HG03469 (cell line): ENCODE data around the gene SDC3.

Source experiments
- ATAC-seq: cut with Tn5 transposase; IDR thresholded peaks from one replicate; pipeline ENCODE4 v1.9.1; 2021; ENCODE audit warnings: mild to moderate bottlenecking, moderate library complexity, moderate number of reproducible peaks; ENCODE audit not compliant: unreplicated experiment

Gene SDC3

DNA sequence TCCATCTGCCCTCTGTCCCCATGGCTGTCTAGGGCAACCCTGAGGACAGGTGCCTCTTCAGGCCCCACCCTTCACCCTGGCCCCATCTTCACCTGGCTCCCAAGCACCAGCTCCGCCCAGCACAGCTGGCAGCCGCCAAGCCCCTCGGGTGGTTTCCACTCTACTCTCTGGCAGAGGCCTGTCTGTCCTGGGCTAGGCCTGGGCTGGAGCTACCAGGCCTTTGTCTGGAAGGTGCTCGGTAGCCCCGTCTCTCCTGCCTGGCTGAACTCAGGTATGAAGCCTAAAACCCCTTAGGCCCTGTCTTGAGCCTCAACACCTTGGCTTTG, 17.4 kb downstream of the SDC3 start:
- ATAC-seq, result no peak

DNA sequence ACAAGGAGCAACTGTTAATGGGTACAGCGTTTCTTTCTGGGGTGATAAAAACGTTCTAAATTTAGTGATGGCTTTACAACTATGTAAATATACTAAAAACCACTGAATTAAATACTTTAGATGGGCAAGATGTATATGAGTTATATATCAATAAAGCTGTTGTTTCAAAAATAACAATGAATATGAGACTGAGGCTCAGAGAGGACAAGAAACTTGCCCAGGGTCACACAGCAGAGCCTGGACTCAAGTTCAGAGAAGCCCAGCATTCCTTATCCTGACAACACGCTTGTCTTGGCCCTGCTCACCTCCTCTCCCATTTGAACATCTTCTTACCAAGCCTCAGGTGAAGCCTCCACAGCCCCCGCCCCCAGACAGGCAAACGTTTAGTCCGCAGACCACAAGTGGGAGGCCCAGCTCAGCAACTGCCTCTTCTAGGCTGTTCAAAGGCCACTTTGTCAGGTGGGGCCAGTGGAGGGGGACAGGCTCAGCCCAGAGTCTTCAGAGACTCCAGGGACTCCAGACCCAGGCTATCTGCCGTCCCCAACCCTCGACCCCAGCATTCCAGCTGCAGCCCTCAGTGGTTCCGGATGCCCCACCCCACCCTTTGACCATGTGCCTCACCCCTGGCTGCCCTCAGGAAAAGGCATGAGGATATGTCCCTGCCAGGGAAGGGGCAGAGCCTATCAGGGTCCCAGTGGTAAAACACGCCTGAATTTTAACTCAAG, 17.9 kb downstream of the SDC3 start:
- ATAC-seq, result no peak

DNA sequence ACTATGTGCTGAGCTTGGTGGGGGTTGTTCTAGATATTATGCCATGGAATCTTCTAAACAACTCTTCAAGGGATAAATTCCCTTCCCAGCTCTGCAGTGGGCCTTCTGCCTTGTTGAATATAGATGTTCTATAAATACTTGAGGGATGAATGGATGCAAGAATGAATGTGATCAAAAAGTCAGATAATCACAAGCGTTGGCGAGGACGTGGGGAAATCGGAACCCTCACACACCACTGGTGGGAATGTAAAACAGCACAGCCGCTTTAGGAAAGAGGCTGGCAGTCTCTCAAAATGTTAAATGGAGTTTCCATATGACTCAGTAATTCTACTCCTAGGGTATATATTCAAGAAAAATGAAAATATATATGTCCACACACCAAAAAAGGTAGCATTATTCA, 19.0 kb downstream of the SDC3 start:
- ATAC-seq, result no peak

DNA sequence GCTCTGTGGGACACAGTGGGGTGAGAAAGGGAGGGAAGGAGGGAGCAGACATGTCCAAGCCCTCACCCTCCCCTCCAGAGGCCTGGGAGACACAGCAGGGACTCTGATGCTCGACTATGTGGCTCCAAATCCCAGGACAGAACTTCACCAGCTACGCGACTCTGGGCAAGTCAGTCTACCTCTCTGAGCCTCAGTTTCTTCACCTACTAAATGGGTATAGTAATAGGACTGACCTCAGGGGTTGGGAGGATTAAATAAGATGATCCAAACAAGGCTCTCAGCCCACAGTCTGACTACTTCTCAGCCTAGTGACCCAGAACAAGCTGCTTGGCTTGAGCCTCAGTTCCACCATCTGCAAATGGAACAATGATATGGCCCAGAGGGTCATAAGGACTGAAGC, 19.6 kb downstream of the SDC3 start:
- no peak for ATAC-seq

DNA sequence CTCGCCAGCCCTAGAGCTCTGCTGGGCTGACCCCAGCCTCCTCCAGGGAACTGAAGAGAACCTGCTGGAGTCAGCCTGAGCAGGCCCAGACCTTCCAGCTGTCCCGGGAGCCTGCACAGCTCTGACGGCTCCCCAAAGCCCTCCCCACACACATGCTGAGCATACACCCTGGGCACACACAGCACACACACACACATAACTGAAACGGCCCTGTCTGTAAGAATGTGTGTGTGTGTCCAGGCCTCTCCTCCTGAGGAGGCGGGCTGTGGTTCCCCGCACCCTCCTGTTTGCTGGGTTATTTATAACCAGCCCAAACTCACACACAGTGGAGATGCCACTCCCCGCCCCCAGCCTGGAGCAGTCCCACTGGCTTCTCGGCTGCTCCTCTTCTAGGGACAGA, 20.2 kb downstream of the SDC3 start:
- no peak for ATAC-seq

DNA sequence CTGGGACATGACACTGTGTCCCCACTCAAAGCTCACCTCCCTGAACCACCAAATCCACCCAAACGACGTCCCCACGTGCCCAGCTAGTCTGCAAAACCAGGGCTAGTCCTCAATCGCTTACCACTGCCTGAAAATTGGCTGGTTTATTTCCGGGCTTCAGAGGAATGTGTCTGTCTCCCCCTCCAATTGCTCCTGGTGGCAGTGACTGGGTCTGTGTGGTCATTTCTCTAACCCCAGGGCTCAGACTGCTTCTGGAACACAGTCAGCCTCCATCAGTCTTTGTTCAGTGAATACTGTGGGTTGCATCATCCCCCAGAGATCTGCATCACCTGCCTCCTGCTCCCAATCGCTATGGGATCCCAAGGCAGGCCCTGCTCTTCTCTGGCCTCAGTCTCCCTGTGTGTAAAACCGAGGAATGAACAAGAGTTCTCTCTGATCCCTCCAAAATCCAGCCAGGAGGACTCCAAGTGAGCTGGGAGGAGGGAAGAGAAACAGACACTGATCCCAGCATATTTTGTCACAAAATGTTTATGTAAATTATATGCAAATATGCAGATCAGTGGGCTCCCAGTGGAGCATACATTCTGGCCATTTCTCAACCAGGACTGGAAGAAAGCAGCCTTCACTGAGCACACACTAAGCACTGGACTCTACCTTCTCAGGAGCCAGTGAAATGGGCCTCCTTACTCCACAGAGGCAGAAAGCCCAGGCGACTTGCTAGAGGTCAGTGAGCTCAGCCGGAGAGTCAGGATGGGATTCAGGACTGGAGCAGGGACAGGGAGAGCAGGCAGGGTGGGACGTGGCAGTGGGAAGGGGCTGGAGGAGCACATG, 20.9 kb downstream of the SDC3 start:
- ATAC-seq, result no peak

DNA sequence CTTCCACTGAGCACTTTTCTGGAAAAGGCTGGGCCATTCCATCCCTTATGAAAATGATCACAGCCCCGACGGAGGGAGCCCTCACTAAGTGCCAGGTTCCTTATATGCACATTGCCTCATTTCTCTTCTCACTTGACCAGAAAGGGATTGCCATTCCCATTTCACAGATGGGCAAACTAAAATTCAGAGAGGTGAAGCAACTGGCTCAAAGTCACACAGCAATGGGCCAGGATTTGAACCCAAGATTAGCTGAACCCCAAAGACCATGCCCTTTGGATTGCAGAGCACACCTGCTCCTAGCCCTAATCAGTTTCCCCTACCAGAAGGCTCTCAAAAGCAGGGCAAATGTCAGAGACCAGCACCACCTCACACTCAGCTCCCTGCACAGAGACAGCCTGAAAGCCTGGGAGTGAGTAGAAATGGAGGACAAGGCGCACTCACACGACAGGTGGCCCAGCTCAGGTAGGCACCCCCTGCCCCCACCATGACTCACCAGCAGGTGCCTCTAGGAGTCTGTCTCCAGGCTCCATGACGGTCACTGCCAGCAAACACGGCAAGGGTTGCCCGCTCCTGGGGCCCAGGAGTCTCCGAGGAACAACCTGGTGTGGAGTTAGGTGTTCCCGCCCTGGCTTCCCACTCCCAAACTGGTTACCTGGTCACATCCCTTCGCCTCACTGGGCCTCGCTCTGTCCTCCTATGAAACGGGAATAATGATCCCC, 21.7 kb downstream of the SDC3 start:
- no peak for ATAC-seq

DNA sequence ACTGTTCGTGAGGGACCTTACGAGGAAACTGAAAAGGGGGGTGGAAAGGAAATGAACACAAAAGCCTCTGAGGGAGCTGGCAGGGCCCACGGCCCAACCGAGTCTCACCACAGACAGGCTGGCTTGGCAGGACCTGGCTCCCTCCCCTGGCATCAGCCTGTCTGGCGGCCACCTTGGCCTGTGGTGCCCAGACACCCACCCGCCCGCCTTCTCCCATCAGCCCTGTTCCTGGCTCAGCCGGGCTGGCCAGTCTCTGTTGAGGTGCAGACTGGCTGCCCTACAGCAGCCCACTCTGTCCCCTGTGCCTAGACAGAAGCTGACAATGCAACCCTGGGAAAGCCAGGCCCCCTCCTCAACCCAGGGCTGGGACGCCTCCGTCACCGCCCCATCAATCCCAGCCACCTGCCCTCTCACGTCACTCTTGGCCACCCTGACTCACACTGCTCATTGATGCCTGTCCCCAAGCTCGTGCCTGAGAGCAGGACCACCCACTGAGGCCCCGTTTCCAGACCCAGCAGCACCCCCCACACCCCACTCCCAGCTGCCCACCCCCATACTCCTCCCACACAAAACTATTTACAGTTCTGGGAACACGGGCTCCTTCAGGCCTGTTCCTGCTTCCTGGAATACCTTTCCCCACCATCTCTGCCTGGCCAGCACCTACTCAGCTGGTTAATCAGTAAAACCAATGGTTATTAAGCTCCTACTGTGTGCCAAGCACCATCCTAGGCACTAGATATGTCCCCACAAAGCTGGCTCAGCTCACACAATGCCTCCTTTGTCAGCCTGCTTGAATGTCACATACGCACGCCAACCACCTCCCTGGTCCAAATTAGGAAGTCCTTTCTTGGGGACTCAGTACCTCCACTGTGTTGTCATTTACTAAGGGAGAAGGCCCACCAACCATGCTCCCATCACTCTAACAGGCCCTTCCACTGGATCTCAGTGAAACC, 22.7 kb downstream of the SDC3 start:
- ATAC-seq, result no peak

DNA sequence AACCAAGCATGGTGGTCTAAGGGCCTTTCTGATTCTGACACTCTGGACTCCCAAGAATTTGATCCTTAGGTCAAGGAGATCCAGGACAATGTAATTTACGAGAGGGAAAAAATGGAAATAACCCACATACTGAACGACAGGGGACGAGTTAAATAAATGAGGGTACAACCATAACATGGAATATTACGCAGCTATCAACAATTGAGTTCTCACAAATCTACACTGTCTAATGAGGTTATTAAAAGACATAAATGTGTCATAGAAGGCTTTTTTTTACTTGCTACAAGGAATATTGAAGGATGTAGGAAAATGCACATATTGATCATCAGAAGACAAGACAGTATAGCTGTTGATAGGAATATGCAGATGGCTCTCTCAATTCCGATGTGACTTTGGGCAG, 23.8 kb downstream of the SDC3 start:
- no peak for ATAC-seq

DNA sequence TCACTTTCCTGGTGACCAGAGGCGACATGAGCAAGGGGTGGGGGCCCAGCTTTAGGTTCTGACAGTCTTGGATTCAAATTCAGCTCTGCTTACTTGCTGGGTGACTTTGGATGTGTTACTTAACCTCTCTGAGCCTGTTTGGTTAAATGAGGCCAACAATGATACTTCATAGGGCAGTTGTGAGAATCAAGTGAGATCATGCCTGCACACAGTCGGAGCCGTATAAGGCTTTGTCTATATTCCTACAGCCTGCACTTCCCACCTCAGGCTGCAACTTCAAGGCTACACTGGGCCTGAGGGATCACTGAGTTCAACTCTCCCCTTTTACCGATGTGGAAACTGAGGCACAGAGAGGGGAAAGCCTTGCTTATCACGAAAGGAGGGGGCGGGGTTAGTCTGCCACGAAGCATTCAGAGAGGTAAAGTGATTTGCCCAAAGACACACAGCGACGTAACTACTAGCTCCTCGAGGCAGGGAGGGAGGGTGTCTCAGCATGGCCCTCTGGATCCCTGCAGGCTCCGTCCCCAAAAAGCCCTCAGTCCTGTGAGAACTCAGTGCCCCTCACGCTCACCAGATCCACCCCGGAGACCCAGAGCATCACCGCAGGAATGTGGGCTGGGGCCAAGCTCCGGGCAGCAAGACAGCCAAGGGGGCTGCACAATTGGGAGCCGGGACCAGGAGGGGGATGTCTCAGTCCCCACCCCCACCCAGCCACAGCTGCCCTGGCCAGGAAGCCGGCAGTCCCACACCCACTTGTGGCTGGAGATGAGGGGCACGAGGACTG, 25.0 kb downstream of the SDC3 start:
- no peak for ATAC-seq

DNA sequence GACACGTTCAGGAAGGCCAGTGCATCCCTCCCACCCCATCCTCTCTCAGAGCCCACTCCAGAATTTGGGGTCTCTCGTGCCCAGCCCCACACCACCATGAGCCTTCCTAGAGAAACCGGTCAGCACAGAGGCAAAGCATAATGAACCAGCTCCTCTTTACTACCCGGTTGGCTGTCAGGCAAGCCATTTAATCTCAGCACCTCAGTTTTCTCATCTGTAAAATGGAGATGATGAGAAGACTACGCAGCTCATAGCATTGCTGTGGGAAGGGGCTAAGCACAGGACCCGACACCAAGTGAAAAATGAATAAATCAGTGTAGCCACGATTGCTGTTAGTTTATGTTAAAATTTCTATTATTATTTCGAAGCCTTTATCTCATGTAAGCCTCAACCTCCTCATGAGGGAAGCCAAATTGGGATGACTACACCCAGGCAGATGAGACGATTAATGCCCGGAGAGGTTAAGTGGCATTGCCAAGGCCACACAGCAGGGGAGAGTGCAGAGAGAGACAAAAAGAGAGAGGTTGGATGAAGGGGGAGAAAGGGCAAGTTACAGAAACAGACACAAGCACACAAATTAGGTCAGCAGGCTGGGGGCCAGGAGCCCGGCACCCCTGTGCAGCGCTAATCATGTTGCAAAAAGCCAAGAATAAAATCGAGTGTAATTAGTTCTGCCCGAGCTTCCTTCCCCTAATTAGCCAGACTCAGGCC, 25.7 kb downstream of the SDC3 start:
- ATAC-seq, result no peak

DNA sequence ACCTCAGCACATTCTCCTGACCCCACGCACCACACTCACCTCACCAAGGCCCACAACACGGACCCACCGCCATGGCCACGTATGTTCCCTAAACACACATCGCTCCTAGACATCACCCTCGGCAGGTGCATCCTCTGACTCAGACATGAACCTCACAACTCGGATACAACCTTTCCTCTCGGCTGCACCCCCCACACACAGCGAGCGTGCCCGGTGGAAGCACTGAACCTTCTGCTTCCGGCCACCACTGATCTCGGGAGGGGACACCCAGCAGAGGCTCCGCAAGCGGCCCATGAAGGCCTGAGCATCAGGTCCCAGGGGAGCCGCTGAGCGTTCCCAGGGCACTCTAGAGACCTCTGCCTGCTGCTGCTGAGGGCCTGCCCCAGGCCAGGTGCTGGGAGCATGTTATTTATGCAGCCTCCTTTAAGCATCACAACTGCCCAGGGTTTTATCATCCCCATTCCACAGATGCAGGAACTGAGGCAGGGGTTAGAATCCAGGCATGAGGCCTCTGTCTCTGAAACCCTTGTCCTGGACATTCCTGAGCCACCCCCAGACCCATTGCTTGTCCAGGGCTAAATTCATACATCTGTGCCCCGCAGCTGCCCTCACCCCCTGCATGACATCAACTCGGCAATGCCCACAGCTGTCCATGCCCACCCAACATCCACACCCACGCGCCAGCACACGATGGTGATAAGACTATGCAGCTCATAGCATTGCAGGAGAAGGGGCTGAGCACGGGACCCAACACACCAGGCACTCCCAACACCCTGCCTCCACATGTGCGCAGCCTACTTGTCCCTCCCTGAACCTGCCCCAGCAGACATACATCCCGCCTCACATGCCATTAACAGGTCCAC, 27.0 kb downstream of the SDC3 start:
- peak; percentile 62 for ATAC-seq

DNA sequence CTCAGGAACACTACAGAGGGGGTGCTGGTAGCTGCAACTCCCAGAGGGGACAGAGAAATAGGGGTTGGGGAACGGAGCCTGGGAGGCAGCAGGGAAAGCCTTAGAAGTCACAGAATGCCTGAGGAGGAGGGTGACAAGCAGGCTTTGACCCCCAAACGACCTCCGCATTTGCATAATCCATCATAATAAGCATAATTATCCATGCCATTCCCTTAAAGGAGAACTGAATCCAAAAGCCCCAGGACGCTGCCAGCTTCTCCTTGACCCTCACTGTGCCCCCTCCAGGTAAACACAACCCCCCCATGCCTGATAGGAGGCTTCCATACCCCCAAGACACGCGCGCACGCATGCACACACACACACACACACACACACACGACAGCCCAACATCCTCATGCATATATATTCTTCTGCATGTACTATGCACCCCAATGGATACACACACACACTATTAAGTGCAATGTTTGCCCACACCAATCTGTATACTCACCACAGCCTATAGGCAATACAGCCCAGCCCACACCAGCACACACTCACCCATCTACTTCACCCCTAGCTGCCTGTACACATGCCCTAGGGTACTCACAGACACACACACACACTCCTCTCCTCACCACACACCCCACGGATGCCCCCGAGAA, 27.8 kb downstream of the SDC3 start:
- ATAC-seq, result no peak

DNA sequence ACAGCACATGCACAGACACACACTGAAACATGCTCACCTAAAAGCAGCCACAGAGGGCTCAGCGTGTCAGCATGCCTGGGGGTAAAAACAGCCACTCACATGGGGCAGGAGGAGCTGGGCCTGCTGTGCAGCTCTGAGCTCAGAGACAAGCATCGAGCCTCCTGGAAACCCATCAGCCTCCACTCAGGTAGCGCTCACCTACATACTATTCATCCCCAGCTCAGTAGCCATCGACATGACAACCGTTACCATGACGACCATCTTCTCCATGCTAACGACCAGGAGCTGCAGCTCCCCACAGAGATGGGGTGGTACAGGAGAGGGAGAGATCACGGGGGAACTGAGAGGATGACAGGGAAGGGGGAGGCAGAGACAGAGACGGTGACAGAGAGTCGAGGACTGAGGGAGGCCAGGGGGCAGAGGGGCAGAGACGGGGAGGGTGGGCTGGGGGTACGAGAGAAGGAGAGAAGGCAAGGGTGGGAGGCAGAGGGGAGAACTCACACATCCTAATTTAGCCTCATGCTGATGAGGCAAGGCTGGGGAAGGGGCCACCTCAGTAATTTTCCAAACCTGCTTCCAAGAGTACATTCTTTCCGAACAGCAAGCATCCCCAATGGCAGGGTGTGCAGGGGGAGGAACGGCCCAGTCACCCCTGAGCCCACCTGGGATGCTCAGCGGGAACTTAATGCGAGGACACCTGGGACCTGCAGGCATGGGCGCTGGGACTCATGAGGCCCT, 28.4 kb downstream of the SDC3 start:
- ATAC-seq, result no peak

DNA sequence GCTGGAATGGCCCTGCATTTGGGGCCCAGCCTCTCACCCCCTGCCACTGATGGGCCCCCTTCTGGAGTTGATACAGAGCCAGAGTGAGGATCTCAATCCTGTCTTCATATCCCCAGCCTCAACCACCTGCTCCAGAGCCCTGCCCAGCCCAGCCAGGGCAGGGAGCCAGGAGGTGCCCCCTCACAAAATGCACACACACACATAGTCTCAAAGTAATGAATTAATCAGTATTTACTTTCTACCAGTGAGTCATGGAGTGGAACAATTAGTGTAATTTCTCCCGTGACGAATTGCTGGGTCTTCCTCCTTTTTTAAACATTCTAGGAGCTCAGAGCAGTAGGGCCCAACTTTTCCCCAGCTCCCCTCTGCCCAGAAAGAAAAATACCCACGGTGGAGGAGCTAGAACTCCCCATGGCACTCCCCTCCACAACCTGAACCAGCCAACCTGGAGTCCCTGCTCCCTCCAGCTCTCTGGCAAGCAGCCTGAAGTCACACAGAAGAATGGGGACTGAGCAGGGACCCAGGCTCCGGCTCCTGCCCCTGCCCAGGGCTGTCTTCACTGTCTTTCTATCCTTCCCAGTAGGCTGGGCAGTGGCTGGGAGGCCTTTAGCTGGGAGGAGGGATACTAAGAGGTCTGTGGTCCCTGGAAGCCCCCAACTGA, 29.3 kb downstream of the SDC3 start:
- no peak for ATAC-seq

DNA sequence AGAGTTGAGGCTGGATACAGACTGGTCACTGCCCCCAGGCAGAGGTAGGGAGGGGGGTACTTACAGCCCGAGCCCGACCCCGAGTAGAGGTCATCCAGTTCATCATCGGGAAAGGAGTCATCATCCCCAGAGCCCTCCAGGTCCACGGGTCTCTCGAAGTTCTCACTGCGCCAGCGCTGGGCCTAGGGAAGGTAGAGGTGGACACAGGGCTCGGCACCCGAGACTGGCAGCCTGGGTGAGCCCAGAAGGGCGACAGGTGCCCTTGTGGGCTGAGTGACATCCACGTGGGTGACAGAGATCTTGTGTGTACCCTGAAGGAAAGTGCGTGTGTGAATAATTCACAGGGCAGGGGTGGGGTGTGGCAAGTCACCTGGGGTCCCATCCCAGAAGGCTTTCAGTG, 30.0 kb downstream of the SDC3 start:
- no peak for ATAC-seq

DNA sequence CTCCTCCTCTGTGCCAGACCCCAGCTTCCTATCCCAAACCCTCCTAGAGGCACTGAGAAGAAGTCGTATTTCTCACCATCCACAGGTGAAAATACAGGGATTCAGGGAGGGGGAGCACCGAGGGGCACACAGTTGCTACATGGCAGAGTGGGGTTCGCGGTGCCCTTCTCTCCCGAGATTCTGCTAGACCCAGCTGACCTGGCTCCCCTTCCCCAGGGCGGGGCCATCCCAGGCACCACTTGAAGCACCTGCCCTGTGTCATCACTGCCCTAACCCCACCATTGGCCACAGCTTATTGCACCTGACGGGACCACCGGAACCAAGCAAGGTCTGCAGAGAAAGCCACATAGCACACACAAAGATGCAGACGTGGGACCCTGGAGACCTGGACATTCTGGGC, 30.5 kb downstream of the SDC3 start:
- ATAC-seq, result no peak
